ENCODE data around the gene EEF1G. TPM values are rescaled to one million over a fixed set of nuclear protein-coding genes. Genes with fewer than 3 reads are reported as not detected.
A peak's percentile ranks its signal among the peaks of the same experiment; 100 is the strongest.
"Not testable (repeated sequence)": the region's sequence is repeated elsewhere in the genome, so short reads cannot be mapped to it uniquely, and the experiment has no call there.

Gene EEF1G
- total RNA-seq, 1 experiment from 2014 or later = 2,008 TPM

GRCh38 chr11:62573006-62573591, 592 bp downstream of the EEF1G start:
- intact Hi-C loops (cut with micrococcal nuclease; ENCODE audit: unreplicated experiment) = loop anchor here (5.0 kb wide), 1 partner anchor 39 kb away; the partner anchor contains the start of genes EML3 and ROM1
- peak in 1 of 2 experiments; percentile 19 for DNase-seq
- H3F3A ChIP-seq (ENCODE audit: insufficient read depth, low read depth) = peaks cover 73% of the 10 kb centered on the region
- TF ChIP-seq EZH2 (IDR thresholded peaks at IDR 0.05; ENCODE audit: low read depth) = no peak
- TF ChIP-seq, protein P1, sequence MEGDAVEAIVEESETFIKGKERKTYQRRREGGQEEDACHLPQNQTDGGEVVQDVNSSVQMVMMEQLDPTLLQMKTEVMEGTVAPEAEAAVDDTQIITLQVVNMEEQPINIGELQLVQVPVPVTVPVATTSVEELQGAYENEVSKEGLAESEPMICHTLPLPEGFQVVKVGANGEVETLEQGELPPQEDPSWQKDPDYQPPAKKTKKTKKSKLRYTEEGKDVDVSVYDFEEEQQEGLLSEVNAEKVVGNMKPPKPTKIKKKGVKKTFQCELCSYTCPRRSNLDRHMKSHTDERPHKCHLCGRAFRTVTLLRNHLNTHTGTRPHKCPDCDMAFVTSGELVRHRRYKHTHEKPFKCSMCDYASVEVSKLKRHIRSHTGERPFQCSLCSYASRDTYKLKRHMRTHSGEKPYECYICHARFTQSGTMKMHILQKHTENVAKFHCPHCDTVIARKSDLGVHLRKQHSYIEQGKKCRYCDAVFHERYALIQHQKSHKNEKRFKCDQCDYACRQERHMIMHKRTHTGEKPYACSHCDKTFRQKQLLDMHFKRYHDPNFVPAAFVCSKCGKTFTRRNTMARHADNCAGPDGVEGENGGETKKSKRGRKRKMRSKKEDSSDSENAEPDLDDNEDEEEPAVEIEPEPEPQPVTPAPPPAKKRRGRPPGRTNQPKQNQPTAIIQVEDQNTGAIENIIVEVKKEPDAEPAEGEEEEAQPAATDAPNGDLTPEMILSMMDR (conservative IDR thresholded peaks at IDR 0.05) = no peak
- peak overlapping the region; percentile 92 for H3K4me3 ChIP-seq
- peaks cover 40% of the 10 kb centered on the region for H3K4me1 ChIP-seq (replicated peaks; ENCODE audit: insufficient read depth)
- H3K79me2 ChIP-seq (ENCODE audit: low read depth) = peaks cover 72% of the 10 kb centered on the region
- H3K9me3 ChIP-seq (ENCODE audit: insufficient read depth, low read depth) = no peaks in the 10 kb centered on the region
- H3K9me2 ChIP-seq (ENCODE audit: insufficient read depth) = no peaks in the 10 kb centered on the region
- peak overlapping the region; percentile 86 for H3K27ac ChIP-seq
- H3K36me3 ChIP-seq (ENCODE audit: low read depth) = peaks cover 47% of the 10 kb centered on the region
- POLR2A ChIA-PET (ENCODE audit: unreplicated experiment) = interaction anchor here (0.5 to 1.1 kb wide), 18 partner anchors 12 to 308 kb away, joined by 3 to 21 read pairs (median 6); partner anchors contain the start of genes C11orf98, CSKMT, SLC3A2 and TUT1
- H2AFZ ChIP-seq = peak overlapping the region; percentile 83
- BruUV-seq (replicated peaks) = TSS peak; percentile 36
- CTCF ChIA-PET = interaction anchor here (0.6 to 1.1 kb wide), 11 partner anchors 9 to 179 kb away, joined by 3 to 9 read pairs (median 3); partner anchors contain the start of gene TUT1
- peak overlapping the region; percentile 93 for H3K4me2 ChIP-seq
- no peaks in the 10 kb centered on the region for H3K27me3 ChIP-seq (ENCODE audit: insufficient read depth, low read depth)
- H4K20me1 ChIP-seq (ENCODE audit: insufficient read depth) = peaks cover 47% of the 10 kb centered on the region

DNA sequence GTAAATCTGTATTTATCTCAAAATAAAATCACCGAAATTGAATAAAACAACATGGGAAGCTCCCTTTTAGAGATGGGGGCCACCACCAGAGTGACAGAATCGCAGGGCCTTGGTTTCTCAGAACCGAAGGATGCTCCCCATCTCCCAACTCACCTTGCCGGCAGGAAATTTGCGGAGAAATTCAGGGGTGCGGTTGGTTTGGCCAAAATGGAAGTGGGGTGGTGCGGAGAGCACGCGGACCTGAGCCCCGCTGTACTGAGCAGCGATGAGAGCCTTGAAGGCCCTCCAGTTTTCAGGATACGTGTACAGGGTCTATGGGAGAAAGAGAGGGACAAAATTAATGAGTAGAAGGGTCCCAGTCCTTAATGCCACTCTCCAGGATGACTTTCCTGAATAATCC, 1.3 kb downstream of the EEF1G start:
- Histone ChIP-seq H2AFZ (no peak overlapping the region), H3K79me2 (ENCODE audit: low read depth) (peaks cover 78% of the 10 kb centered on the region), H3K27ac (peak overlapping the region; percentile 86), H3F3A (ENCODE audit: insufficient read depth, low read depth) (peaks cover 77% of the 10 kb centered on the region), H3K4me3 (peak overlapping the region; percentile 92), H3K4me2 (peak overlapping the region; percentile 93), H4K20me1 (ENCODE audit: insufficient read depth) (peaks cover 53% of the 10 kb centered on the region), H3K27me3 (ENCODE audit: insufficient read depth, low read depth) (no peaks in the 10 kb centered on the region), H3K4me1 (replicated peaks; ENCODE audit: insufficient read depth) (peaks cover 40% of the 10 kb centered on the region), H3K36me3 (ENCODE audit: low read depth) (peaks cover 53% of the 10 kb centered on the region), H3K9me3 (ENCODE audit: insufficient read depth, low read depth) (no peaks in the 10 kb centered on the region), H3K9me2 (ENCODE audit: insufficient read depth) (no peaks in the 10 kb centered on the region)
- DNase-seq = no peak
- CTCF ChIA-PET = interaction anchor here (1.1 kb wide), 1 partner anchor 148 kb away, joined by 3 read pairs; no protein-coding TSS in a partner anchor
- POLR2A ChIA-PET (ENCODE audit: unreplicated experiment) = interaction anchor here (0.5 to 0.9 kb wide), 4 partner anchors 11 to 162 kb away, joined by 3 to 4 read pairs (median 4); no protein-coding TSS in a partner anchor
- BruUV-seq (replicated peaks) = no TSS peak
- intact Hi-C loops (cut with micrococcal nuclease; ENCODE audit: unreplicated experiment) = loop anchor here (5.0 kb wide), 1 partner anchor 40 kb away; the partner anchor contains the start of genes EML3 and ROM1
- no peak for TF ChIP-seq EZH2 (IDR thresholded peaks at IDR 0.05; ENCODE audit: low read depth)
- TF ChIP-seq, protein P1 (conservative IDR thresholded peaks at IDR 0.05) = no peak

- DNase-seq; POLR2A ChIA-PET (ENCODE audit: unreplicated experiment); BruUV-seq (replicated peaks); H2AFZ ChIP-seq; H3K9me2 ChIP-seq (ENCODE audit: insufficient read depth); H3K27me3 ChIP-seq (ENCODE audit: insufficient read depth, low read depth); H3K9me3 ChIP-seq (ENCODE audit: insufficient read depth, low read depth): not testable (repeated sequence)
- Histone ChIP-seq H3F3A (ENCODE audit: insufficient read depth, low read depth) (peaks cover 77% of the 10 kb centered on the region), H3K36me3 (ENCODE audit: low read depth) (peaks cover 61% of the 10 kb centered on the region), H3K4me2 (peak overlapping the region; percentile 93), H4K20me1 (ENCODE audit: insufficient read depth) (peaks cover 62% of the 10 kb centered on the region), H3K79me2 (ENCODE audit: low read depth) (peaks cover 87% of the 10 kb centered on the region), H3K27ac (peak overlapping the region; percentile 86), H3K4me1 (replicated peaks; ENCODE audit: insufficient read depth) (peaks cover 41% of the 10 kb centered on the region), H3K4me3 (peak overlapping the region; percentile 92; the same call in 1 of the 2 replicates)
- intact Hi-C loops (cut with micrococcal nuclease; ENCODE audit: unreplicated experiment) = loop anchor here (5.0 kb wide), 1 partner anchor 41 kb away; the partner anchor contains the start of genes EML3 and ROM1
- CTCF ChIA-PET = interaction anchor here (1.9 kb wide), 1 partner anchor 11 kb away, joined by 5 read pairs; no protein-coding TSS in a partner anchor
Measured at GRCh38 chr11:62571493-62571892, 2.2 kb downstream of the EEF1G start.

DNA sequence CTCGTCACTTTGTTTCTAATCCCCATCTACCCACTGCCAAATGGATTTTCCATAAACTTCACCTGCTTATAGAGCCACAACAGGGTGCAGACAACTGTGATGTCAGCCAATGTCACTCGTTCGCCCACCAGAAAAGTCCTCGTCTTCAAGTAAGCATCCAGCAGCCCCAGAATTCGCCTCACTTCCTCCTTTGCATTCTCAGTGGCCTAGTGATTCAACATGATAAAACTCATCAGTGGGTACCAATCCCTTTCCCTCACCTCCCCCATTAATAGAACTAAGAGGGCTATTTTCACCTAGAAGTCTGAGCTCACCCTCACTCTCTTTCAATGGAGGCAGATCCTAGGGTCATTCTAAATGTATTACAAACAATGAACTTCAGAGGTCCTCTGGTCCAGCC, 2.8 kb downstream of the EEF1G start:
- H3K27ac ChIP-seq = 0 out of 2 replicates have a peak overlapping the region, but pooled peaks have one; percentile 86

More for the DNA sequence above, 2.8 kb downstream of the EEF1G start:
- H3F3A ChIP-seq (ENCODE audit: insufficient read depth, low read depth) = peaks cover 81% of the 10 kb centered on the region
- H3K9me3 ChIP-seq (ENCODE audit: insufficient read depth, low read depth); DNase-seq; H2AFZ ChIP-seq; H3K27me3 ChIP-seq (ENCODE audit: insufficient read depth, low read depth); H3K4me3 ChIP-seq; POLR2A ChIA-PET (ENCODE audit: unreplicated experiment); BruUV-seq (replicated peaks); H3K9me2 ChIP-seq (ENCODE audit: insufficient read depth): not testable (repeated sequence)
- peaks cover 93% of the 10 kb centered on the region for H3K79me2 ChIP-seq (ENCODE audit: low read depth)
- H3K36me3 ChIP-seq (ENCODE audit: low read depth) = peaks cover 67% of the 10 kb centered on the region
- H3K4me2 ChIP-seq = peak overlapping the region; percentile 93; the same call in 1 of the 2 replicates
- peaks cover 68% of the 10 kb centered on the region for H4K20me1 ChIP-seq (ENCODE audit: insufficient read depth)
- CTCF ChIA-PET = interaction anchor here (1.9 kb wide), 1 partner anchor 10 kb away, joined by 5 read pairs; no protein-coding TSS in a partner anchor
- peaks cover 47% of the 10 kb centered on the region for H3K4me1 ChIP-seq (replicated peaks; ENCODE audit: insufficient read depth)
- intact Hi-C loops (cut with micrococcal nuclease; ENCODE audit: unreplicated experiment) = loop anchor here (5.0 kb wide), 1 partner anchor 41 kb away; the partner anchor contains the start of genes EML3 and ROM1
